WERI-Rb-1 (cell line): ENCODE results near the gene HOXC6.

ENCODE experiments used
- DNase-seq: peaks from one replicate; pipeline ENCODE4 v3.0.0-alpha.2; 2020
- H3K27ac ChIP-seq: fragments of 250-450 bp; sonication (Bioruptor Pico); 2 replicates; pipeline ENCODE4 v1.5.1; 2020; ENCODE audit warnings: mild to moderate bottlenecking, moderate library complexity
- H3K27me3 ChIP-seq: fragments of 250-450 bp; sonication (Bioruptor Pico); 2 replicates; pipeline ENCODE4 v1.5.1; 2021; ENCODE audit warnings: mild to moderate bottlenecking, low read depth, moderate library complexity; ENCODE audit not compliant: insufficient read depth, severe bottlenecking
- H3K36me3 ChIP-seq: fragments of 250-450 bp; sonication (Bioruptor Pico); 2 replicates; pipeline ENCODE4 v1.5.1; 2020; ENCODE audit warnings: mild to moderate bottlenecking, moderate library complexity
- H3K4me3 ChIP-seq: 2 replicates; pipeline ENCODE4 v1.5.1; 2011; ENCODE audit warnings: low read depth, mild to moderate bottlenecking, control low read depth, low read length
- H3K9me3 ChIP-seq: fragments of 250-450 bp; sonication (Bioruptor Pico); 2 replicates; pipeline ENCODE4 v1.5.1; 2021; ENCODE audit warnings: mild to moderate bottlenecking, moderate library complexity; ENCODE audit not compliant: severe bottlenecking
- TF ChIP-seq, protein P1 (sequence below): IDR thresholded peaks from 2 replicates; pipeline ENCODE4 v1.5.1; 2011; ENCODE audit warnings: low read depth, mild to moderate bottlenecking, control low read depth, inconsistent platforms, low read length

Gene HOXC6

DNA sequence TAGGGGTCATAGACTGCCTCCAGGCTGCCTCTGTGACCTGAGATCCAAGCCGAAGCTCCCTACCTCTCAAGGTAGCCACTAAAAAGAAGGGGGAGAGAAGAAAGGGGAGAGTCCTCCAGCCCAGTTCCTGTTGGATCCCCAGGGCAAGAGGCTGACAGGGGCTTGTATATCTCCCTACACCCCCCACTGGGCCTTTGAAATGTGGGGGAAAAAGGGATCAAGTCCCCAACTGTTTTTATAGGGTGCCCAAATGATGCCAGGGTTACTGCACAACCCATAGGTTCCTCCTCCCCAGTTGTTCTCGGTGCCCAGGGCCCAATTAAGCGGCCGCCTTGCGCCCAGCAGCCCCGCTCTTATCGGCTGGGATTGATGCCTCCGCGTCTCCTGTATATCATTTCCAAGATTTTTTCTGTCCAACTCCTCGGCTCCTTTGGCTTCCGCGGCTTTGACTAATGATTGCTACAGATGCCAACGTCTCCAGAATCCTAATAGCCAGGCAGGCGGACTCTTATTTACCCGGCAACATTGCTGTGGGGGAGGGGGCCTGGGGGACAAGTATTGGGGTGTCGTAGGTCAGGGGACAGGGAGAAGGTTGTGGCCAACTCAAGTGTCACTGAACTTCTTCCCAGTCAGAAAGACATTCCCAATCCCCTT is 17.8 kb downstream of the HOXC6 start:
- no peaks in the 10 kb centered on the region for H3K9me3 ChIP-seq
- no peaks in the 10 kb centered on the region for H3K27me3 ChIP-seq
- peaks cover 9% of the 10 kb centered on the region for H3K36me3 ChIP-seq
- no peak for DNase-seq
- no peak overlapping the region for H3K4me3 ChIP-seq
- TF ChIP-seq, protein P1, sequence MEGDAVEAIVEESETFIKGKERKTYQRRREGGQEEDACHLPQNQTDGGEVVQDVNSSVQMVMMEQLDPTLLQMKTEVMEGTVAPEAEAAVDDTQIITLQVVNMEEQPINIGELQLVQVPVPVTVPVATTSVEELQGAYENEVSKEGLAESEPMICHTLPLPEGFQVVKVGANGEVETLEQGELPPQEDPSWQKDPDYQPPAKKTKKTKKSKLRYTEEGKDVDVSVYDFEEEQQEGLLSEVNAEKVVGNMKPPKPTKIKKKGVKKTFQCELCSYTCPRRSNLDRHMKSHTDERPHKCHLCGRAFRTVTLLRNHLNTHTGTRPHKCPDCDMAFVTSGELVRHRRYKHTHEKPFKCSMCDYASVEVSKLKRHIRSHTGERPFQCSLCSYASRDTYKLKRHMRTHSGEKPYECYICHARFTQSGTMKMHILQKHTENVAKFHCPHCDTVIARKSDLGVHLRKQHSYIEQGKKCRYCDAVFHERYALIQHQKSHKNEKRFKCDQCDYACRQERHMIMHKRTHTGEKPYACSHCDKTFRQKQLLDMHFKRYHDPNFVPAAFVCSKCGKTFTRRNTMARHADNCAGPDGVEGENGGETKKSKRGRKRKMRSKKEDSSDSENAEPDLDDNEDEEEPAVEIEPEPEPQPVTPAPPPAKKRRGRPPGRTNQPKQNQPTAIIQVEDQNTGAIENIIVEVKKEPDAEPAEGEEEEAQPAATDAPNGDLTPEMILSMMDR = no peak
- H3K27ac ChIP-seq = no peak overlapping the region

DNA sequence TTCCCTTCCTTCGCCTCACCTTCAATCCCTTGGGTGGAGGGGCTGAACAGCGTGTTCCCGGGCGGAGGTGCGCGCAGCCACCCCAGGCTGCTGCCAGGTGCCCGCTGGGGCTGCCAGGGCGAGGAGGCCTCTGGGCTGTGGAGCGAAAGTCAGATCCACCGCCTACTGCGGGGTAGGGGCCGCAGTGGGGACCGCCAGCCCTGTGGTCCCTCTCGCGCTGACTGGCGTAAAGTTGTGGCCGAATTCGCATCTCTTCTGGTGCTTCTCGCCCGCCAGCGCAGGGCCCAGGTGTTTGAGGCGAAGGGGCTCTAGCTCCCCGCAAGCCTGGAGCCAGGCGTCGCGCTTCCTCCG is 18.5 kb downstream of the HOXC6 start:
- peaks cover 9% of the 10 kb centered on the region for H3K36me3 ChIP-seq
- TF ChIP-seq, protein P1 = no peak
- H3K9me3 ChIP-seq = no peaks in the 10 kb centered on the region
- DNase-seq = no peak
- no peak overlapping the region for H3K4me3 ChIP-seq
- H3K27ac ChIP-seq = no peak overlapping the region
- no peaks in the 10 kb centered on the region for H3K27me3 ChIP-seq

DNA sequence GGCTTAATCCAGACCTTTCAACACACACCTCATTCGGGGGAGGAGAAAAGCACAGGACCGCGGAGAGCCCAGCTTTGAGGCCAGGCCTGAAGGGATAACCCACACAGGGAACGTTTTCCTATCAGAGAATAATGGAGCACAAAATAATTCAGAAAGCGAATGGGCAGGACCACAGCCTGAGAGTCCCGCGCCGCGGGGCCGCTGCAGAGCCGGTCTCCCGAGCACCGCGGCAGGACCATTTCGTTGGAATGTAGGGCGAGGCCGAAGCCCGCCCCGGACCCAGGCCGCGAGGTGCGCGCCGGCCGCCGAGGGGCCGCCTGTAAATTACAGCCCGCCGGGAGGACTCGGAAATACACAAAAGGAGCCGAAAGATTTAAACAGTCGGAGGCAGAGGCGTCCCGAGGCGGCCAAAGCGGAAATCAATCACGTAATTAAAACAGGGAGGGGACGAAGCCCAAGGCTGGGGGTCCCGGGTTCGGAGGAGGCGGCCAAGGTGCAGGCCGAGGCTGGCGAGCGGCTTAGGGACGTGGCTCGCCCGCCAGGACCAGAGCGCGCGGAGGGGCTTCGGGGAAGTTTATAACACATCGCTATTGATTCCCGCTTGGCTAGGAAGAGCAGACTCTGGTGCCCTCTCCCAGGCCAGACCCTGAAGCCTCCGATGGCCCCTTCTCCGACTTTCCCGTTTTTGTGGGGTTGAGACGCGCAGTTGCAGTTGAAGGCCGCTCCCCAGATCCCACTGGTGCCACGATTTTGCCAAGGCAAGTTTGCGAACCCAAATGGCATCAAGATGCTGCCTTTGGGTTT is 19.1 kb downstream of the HOXC6 start:
- H3K27ac ChIP-seq = no peak overlapping the region; the same call in 1 of the 2 replicates
- no peaks in the 10 kb centered on the region for H3K27me3 ChIP-seq
- no peak for DNase-seq
- no peak overlapping the region for H3K4me3 ChIP-seq
- TF ChIP-seq, protein P1 = no peak
- no peaks in the 10 kb centered on the region for H3K9me3 ChIP-seq
- H3K36me3 ChIP-seq = peaks cover 9% of the 10 kb centered on the region

DNA sequence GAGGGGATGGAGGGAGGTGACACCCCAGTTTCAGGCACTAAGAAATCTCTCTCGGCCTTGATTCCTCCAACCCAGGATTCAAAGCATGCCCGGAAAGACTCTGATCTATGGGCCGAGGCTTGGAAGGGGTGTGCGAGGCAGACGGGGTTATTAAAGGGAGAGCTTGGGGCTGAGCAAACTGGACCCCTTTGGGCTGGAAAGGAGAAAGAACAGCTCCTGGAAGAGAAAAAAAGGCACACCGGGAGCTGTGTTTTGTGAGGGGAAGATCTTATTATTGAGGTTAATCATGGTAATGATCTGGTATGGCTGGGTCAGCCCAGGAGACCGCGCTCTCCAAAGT is 19.7 kb downstream of the HOXC6 start:
- Histone ChIP-seq H3K9me3 (no peaks in the 10 kb centered on the region), H3K27ac (no peak overlapping the region; the same call in 1 of the 2 replicates), H3K27me3 (no peaks in the 10 kb centered on the region), H3K36me3 (peaks cover 9% of the 10 kb centered on the region), H3K4me3 (no peak overlapping the region)
- TF ChIP-seq, protein P1 = no peak
- no peak for DNase-seq

DNA sequence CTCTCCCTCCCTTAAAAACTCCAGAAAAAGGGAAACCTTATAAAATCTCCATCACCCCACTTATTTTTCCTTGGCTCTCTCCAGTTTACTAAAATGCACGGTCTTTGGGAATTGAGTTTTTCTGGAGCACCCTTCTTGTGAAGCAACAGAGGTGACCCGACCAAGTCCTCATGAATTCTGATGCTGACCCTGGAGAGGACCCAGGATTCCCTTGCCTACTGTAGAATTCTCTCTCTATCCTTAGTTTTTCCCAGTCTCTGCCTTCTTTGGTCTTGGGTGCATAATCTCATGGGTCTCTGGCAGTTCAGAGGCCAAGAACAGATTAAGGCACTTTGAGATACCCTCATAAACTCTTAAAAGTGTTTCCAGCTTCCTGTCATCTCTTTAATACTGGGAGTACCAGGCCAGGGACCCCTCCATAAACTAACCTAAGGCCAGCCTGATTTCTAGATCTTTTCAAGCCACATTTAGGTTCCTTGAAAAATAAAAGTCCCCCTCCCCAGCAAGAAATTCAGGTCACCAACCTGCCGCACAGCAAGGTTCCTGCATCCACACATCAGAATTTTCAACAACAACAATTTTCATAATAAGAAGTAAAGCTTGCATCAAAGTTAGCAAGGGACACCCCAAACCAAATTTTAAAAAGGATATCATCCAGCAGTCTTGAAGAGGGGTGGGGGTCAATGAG is 20.3 kb downstream of the HOXC6 start:
- H3K27me3 ChIP-seq = no peaks in the 10 kb centered on the region
- H3K27ac ChIP-seq = no peak overlapping the region; the same call in 1 of the 2 replicates
- TF ChIP-seq, protein P1 = no peak

More for the DNA sequence above, 20.3 kb downstream of the HOXC6 start:
- Histone ChIP-seq H3K36me3 (peaks cover 9% of the 10 kb centered on the region), H3K9me3 (no peaks in the 10 kb centered on the region), H3K4me3 (no peak overlapping the region)
- DNase-seq = no peak
